Kidney epithelial cell (primary cell): ENCODE data around the gene ANGPT4. TPM values are rescaled to one million over a fixed set of nuclear protein-coding genes. Genes with fewer than 3 reads are reported as not detected.

Experiments used
- DNase-seq: peaks from one replicate; pipeline ENCODE4 v3.0.0-alpha.2; 2010; ENCODE audit warnings: low read depth
- H3K27me3 ChIP-seq: 2 replicates; pipeline ENCODE4 v1.6.0; 2011; ENCODE audit warnings: low read length; ENCODE audit not compliant: control insufficient read depth, insufficient read depth
- H3K36me3 ChIP-seq: 2 replicates; pipeline ENCODE4 v1.5.1; 2011; ENCODE audit warnings: low read length; ENCODE audit not compliant: control insufficient read depth, insufficient read depth
- H3K4me3 ChIP-seq: 2 replicates; pipeline ENCODE4 v1.5.1; 2011; ENCODE audit warnings: low read depth, mild to moderate bottlenecking, control low read depth, low read length
- total RNA-seq: library from RNA; depleted of rRNA; stranded (reverse); fragments of >200 nt; gene quantifications from 2 replicates; pipeline ENCODE4 v1.2.3, GENCODE V29; 2015
- TF ChIP-seq, protein P1 (sequence below): IDR thresholded peaks from 2 replicates; pipeline ENCODE4 v1.5.1; 2011; ENCODE audit warnings: mild to moderate bottlenecking, moderate library complexity, low read length, control low read depth, inconsistent platforms; ENCODE audit not compliant: insufficient read depth, poor library complexity, severe bottlenecking

Gene ANGPT4
- total RNA-seq, 1 donor from 2014 or later, result not detected

DNA sequence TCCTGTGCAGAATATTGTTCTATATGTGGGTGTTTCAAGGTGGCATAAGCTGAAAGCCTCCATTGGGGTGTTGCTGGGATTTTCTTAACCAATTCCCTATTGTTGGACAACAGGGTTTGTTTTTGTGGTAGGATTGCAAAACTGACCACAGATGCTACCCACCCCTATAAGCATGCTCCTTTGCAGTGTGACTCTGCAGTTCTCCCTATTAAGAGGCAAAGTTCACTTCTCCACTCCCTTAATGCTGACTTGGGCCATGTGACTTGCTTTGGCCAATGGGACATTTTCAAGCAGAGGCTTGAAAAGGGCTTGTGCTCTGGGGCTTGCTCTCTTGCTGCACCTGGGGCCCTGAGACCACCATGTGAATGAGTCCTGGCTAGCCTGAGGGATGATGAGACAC, 8.5 kb upstream of the ANGPT4 start:
- Histone ChIP-seq H3K4me3 (no peak overlapping the region), H3K36me3 (no peaks in the 10 kb centered on the region), H3K27me3 (no peaks in the 10 kb centered on the region)
- TF ChIP-seq, protein P1, sequence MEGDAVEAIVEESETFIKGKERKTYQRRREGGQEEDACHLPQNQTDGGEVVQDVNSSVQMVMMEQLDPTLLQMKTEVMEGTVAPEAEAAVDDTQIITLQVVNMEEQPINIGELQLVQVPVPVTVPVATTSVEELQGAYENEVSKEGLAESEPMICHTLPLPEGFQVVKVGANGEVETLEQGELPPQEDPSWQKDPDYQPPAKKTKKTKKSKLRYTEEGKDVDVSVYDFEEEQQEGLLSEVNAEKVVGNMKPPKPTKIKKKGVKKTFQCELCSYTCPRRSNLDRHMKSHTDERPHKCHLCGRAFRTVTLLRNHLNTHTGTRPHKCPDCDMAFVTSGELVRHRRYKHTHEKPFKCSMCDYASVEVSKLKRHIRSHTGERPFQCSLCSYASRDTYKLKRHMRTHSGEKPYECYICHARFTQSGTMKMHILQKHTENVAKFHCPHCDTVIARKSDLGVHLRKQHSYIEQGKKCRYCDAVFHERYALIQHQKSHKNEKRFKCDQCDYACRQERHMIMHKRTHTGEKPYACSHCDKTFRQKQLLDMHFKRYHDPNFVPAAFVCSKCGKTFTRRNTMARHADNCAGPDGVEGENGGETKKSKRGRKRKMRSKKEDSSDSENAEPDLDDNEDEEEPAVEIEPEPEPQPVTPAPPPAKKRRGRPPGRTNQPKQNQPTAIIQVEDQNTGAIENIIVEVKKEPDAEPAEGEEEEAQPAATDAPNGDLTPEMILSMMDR, result no peak
- DNase-seq, result no peak

DNA sequence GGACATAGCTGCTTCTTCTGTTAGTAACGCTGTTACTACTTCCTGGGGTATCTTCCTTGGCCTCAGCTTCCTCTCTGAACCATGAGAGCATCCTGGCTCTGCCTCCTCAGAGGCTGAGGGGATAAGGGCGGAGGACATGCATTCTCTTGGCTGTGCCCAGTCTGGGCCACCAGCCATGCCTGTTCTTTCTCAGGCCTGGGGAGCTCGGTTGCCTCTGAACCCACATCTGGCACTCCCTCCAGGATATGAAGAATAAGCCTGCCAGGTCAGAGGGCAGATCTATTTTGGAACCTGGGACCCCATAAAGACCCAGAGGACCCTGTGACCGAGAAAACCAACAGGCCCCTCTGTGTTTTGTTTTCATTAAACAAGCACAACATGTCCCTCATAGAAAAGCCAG, 6.6 kb upstream of the ANGPT4 start:
- Histone ChIP-seq H3K4me3 (no peak overlapping the region), H3K27me3 (no peaks in the 10 kb centered on the region), H3K36me3 (no peaks in the 10 kb centered on the region)
- TF ChIP-seq, protein P1, result no peak
- no peak for DNase-seq

DNA sequence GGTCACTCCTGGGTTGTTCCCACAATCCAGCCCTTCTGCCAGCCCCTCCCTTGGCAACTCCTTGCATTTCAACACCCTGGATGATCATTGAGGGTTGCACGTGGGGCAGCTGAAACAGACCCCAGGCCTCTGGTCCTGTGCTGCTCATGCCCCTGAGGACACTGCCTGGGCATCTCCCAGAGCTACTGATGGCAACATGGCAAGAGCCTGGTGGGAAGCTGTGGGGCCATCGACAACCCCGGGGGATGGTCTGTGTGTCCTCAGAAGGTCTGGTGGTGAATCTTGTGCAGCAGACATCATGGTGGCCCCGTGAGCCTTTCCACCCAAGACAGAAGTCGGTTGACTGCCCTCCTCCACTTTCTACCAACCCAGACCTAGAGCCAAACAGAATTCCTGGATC, 4.9 kb upstream of the ANGPT4 start:
- Histone ChIP-seq H3K27me3 (peaks cover 4% of the 10 kb centered on the region), H3K4me3 (no peak overlapping the region), H3K36me3 (no peaks in the 10 kb centered on the region)
- TF ChIP-seq, protein P1, result no peak
- no peak for DNase-seq

DNA sequence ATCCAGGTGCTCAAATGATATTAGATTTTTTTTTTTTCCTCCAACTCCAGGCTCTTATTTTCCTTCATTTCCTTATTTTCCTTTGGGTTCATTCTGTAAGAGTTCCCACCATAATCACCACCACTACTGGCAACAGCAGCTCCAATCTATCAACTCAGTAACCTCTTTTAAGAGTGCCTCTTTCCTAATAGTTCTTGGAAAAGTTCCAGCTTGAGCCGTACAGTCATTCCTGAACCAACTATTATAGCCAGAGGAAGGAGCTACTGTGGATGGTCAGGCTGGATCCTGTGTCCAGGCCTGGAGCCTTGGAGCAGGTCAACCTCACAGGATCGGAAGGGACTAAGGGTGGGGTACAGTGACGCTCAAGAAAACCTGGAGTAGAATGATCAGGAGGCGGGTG, 4.2 kb upstream of the ANGPT4 start:
- DNase-seq, result no peak

DNA sequence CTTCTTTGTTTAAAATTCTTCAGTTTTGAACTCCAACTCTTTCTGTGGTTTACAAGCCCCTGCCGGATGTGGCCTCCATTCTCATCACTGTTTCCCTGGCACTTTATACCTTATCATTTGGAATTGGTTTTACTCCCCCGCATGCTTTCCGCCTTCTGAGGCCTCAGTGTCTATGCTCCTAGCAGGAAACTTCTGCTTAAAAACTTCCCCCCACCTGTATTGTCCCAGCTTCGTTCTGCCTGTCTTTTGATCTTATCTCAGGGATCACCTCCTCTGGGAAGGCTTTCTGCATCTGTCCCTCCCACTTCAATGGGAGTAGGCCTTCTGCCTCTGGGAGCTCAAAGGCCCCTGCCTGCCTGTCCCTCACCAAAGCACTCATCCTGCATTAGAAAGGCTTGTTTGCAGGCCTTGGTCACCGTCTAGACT, 3.4 kb upstream of the ANGPT4 start:
- Histone ChIP-seq H3K4me3 (no peak overlapping the region), H3K27me3 (peaks cover 7% of the 10 kb centered on the region), H3K36me3 (no peaks in the 10 kb centered on the region)
- no peak for DNase-seq
- TF ChIP-seq, protein P1, result no peak

More for the DNA sequence above, 4.2 kb upstream of the ANGPT4 start:
- Histone ChIP-seq H3K27me3 (peaks cover 7% of the 10 kb centered on the region), H3K4me3 (no peak overlapping the region), H3K36me3 (no peaks in the 10 kb centered on the region)
- TF ChIP-seq, protein P1, result no peak

DNA sequence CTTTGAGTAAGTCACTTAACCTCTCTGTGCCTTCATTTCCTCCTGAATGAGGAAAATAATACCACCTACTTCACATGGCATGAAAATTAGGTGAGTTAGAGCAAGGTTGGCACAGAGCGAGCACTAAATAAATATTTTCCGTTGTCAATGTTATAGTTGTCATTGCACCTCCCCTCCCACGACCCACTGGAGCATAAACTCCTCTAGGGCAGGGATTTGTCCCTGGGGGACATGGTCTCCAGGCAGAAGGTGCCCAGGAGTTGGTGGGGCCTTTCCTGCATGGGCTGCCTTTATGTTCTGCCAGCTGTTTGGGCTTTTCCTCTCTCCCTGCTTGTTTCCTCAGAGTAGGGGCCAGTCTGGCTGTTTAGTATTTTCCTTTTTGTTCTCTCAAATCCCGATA, 1.3 kb upstream of the ANGPT4 start:
- H3K36me3 ChIP-seq, result no peaks in the 10 kb centered on the region

More for the DNA sequence above, 1.3 kb upstream of the ANGPT4 start:
- no peak for DNase-seq
- TF ChIP-seq, protein P1, result no peak
- Histone ChIP-seq H3K4me3 (no peak overlapping the region), H3K27me3 (peaks cover 9% of the 10 kb centered on the region)
